Parathyroid adenoma (tissue), 2 donors: ENCODE results near the gene FLOT1.
A peak's percentile ranks its signal among the peaks of the same experiment; 100 is the strongest.
"Not testable (repeated sequence)": the region's sequence is repeated elsewhere in the genome, so short reads cannot be mapped to it uniquely, and the experiment has no call there.

Experiments used
- H2AFZ ChIP-seq: fragments of 300-600 bp; sonication (generic); one replicate; pipeline ENCODE4 v1.7.0; 2017; ENCODE audit warnings: antibody characterized with exemption, mild to moderate bottlenecking
- H3K27ac ChIP-seq: fragments of 300-600 bp; sonication (generic); one replicate; pipeline ENCODE4 v1.7.0; 2017
- H3K27me3 ChIP-seq: fragments of 300-600 bp; sonication (generic); one replicate; pipeline ENCODE4 v1.7.0; 2017; ENCODE audit warnings: low read length; ENCODE audit not compliant: control insufficient read depth, insufficient read depth
- H3K36me3 ChIP-seq: fragments of 300-600 bp; sonication (generic); one replicate; pipeline ENCODE4 v1.7.0; 2017; ENCODE audit warnings: low read length; ENCODE audit not compliant: control insufficient read depth, insufficient read depth
- H3K4me1 ChIP-seq: fragments of 300-600 bp; sonication (generic); one replicate; pipeline ENCODE4 v1.7.0; 2017; ENCODE audit warnings: control low read depth
- H3K4me2 ChIP-seq: fragments of 300-600 bp; sonication (generic); one replicate; pipeline ENCODE4 v1.7.0; 2017; ENCODE audit warnings: low read length
- H3K4me3 ChIP-seq: fragments of 300-600 bp; sonication (generic); one replicate; pipeline ENCODE4 v1.7.0; 2017; ENCODE audit warnings: low read depth, low read length
- H3K79me2 ChIP-seq: fragments of 300-600 bp; sonication (generic); one replicate; pipeline ENCODE4 v1.7.0; 2017; ENCODE audit warnings: control low read depth
- H3K9ac ChIP-seq: fragments of 300-600 bp; sonication (generic); one replicate; pipeline ENCODE4 v1.7.0; 2017; ENCODE audit warnings: mild to moderate bottlenecking
- H3K9me3 ChIP-seq: fragments of 300-600 bp; sonication (generic); one replicate; pipeline ENCODE4 v1.7.0; 2017; ENCODE audit warnings: low read length; ENCODE audit not compliant: control insufficient read depth
- TF ChIP-seq, protein P1 (sequence below): fragments of 300-600 bp; sonication (generic); IDR thresholded peaks from one replicate; pipeline ENCODE4 v1.7.0; 2017; ENCODE audit warnings: antibody characterized with exemption, mild to moderate bottlenecking
- donor health status: primary hyperparathyroidism.

FLOT1 gene

GRCh38 chr6:30761791-30762429 lies 19.4 kb upstream of the FLOT1 start:
- Histone ChIP-seq H3K4me1 (peaks cover 4% of the 10 kb centered on the region), H3K79me2 (no peaks in the 10 kb centered on the region), H3K9me3 (no peaks in the 10 kb centered on the region), H3K9ac (no peak overlapping the region), H2AFZ (no peak overlapping the region), H3K27ac (no peak overlapping the region), H3K27me3 (no peaks in the 10 kb centered on the region), H3K36me3 (no peaks in the 10 kb centered on the region), H3K4me2 (no peak overlapping the region), H3K4me3 (no peak overlapping the region)
- TF ChIP-seq, protein P1, sequence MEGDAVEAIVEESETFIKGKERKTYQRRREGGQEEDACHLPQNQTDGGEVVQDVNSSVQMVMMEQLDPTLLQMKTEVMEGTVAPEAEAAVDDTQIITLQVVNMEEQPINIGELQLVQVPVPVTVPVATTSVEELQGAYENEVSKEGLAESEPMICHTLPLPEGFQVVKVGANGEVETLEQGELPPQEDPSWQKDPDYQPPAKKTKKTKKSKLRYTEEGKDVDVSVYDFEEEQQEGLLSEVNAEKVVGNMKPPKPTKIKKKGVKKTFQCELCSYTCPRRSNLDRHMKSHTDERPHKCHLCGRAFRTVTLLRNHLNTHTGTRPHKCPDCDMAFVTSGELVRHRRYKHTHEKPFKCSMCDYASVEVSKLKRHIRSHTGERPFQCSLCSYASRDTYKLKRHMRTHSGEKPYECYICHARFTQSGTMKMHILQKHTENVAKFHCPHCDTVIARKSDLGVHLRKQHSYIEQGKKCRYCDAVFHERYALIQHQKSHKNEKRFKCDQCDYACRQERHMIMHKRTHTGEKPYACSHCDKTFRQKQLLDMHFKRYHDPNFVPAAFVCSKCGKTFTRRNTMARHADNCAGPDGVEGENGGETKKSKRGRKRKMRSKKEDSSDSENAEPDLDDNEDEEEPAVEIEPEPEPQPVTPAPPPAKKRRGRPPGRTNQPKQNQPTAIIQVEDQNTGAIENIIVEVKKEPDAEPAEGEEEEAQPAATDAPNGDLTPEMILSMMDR: no peak

DNA sequence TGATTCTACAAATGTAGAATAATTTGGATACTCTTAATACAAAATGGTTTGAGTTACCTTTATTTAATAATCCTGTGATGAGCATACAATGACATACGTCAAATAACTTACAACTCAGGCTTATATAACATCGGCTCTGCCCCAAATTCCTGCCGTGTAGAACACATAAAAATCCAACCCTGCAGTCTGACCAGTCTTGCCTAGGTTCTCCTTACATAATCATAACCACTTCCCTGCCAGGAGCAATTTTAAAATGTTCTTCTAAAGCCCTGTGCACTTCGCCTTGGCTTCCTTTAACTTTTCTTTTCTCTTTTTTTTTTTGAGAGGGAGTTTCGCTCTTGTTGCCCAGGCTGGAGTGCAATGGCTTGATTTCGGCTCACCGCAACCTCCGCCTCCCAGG lies 18.1 kb upstream of the FLOT1 start:
- H3K36me3 ChIP-seq: no peaks in the 10 kb centered on the region
- peaks cover 4% of the 10 kb centered on the region for H3K4me1 ChIP-seq
- H2AFZ ChIP-seq: no peak overlapping the region
- H3K9ac ChIP-seq: no peak overlapping the region
- no peak overlapping the region for H3K4me3 ChIP-seq
- H3K4me2 ChIP-seq: no peak overlapping the region
- H3K79me2 ChIP-seq: no peaks in the 10 kb centered on the region
- no peak overlapping the region for H3K27ac ChIP-seq
- TF ChIP-seq, protein P1: no peak
- H3K9me3 ChIP-seq: no peaks in the 10 kb centered on the region
- H3K27me3 ChIP-seq: no peaks in the 10 kb centered on the region

GRCh38 chr6:30759575-30760239 lies 17.2 kb upstream of the FLOT1 start:
- no peak overlapping the region for H3K4me3 ChIP-seq
- no peak overlapping the region for H3K27ac ChIP-seq
- H3K4me1 ChIP-seq: peaks cover 4% of the 10 kb centered on the region
- peak overlapping the region; percentile 23 for H2AFZ ChIP-seq
- H3K4me2 ChIP-seq: no peak overlapping the region
- H3K9me3 ChIP-seq: no peaks in the 10 kb centered on the region
- H3K36me3 ChIP-seq: no peaks in the 10 kb centered on the region
- H3K79me2 ChIP-seq: no peaks in the 10 kb centered on the region
- no peaks in the 10 kb centered on the region for H3K27me3 ChIP-seq
- TF ChIP-seq, protein P1: no peak
- H3K9ac ChIP-seq: no peak overlapping the region

DNA sequence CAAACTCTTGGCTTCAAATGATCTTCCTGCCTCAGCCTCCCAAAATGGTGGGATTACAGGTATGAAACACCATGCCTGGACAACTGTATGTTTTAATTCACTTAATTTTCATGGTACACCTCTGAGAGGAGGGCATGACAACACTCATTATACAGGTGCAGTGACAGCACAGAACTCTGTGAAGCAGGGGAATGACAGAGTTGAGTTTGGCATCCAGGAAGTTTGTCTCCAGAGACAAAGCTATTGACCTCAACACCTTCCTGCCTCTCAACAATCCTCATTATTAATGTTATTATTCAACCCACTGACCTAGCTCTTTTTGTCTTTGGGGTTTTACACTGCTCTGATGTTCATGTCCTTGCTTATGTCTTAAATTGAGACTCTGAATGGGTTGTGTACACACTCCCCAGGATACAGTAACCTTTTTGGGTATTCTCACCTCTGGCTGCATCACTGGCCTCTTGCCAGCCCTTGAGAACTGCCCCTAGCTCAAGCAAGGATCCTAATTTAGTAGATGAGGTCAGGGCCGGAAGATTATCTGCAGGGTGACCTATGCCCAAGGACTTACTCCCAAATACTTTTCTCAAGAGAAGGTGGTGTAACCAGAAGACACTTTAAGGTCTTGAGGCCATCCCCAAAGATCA lies 14.9 kb upstream of the FLOT1 start:
- no peak overlapping the region for H3K27ac ChIP-seq
- H3K9me3 ChIP-seq: no peaks in the 10 kb centered on the region
- no peaks in the 10 kb centered on the region for H3K36me3 ChIP-seq
- TF ChIP-seq, protein P1: no peak
- peaks cover 4% of the 10 kb centered on the region for H3K4me1 ChIP-seq
- H3K27me3 ChIP-seq: no peaks in the 10 kb centered on the region
- H3K79me2 ChIP-seq: no peaks in the 10 kb centered on the region
- no peak overlapping the region for H2AFZ ChIP-seq
- H3K4me3 ChIP-seq: no peak overlapping the region
- no peak overlapping the region for H3K4me2 ChIP-seq
- no peak overlapping the region for H3K9ac ChIP-seq

GRCh38 chr6:30756405-30757003 lies 14.0 kb upstream of the FLOT1 start:
- H3K36me3 ChIP-seq, H3K4me1 ChIP-seq, H3K79me2 ChIP-seq, H3K9ac ChIP-seq, H3K27ac ChIP-seq, H3K4me2 ChIP-seq, H2AFZ ChIP-seq, H3K27me3 ChIP-seq, H3K9me3 ChIP-seq, H3K4me3 ChIP-seq: not testable (repeated sequence)
